ENCODE data around the gene PTPRN2.

GRCh38 chr7:158267742-158268435, 319.7 kb downstream of the PTPRN2 start:
- TF ChIP-seq, protein P1, sequence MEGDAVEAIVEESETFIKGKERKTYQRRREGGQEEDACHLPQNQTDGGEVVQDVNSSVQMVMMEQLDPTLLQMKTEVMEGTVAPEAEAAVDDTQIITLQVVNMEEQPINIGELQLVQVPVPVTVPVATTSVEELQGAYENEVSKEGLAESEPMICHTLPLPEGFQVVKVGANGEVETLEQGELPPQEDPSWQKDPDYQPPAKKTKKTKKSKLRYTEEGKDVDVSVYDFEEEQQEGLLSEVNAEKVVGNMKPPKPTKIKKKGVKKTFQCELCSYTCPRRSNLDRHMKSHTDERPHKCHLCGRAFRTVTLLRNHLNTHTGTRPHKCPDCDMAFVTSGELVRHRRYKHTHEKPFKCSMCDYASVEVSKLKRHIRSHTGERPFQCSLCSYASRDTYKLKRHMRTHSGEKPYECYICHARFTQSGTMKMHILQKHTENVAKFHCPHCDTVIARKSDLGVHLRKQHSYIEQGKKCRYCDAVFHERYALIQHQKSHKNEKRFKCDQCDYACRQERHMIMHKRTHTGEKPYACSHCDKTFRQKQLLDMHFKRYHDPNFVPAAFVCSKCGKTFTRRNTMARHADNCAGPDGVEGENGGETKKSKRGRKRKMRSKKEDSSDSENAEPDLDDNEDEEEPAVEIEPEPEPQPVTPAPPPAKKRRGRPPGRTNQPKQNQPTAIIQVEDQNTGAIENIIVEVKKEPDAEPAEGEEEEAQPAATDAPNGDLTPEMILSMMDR (IDR thresholded peaks at IDR 0.05), result no peak
- no peak for TF ChIP-seq POLR2A (IDR thresholded peaks at IDR 0.05)
